GM12864 (cell line): Measurements from ENCODE around the gene LRRTM4.

ENCODE experiments used
- DNase-seq: peaks from one replicate; pipeline ENCODE4 v3.0.0-alpha.2; 2011; ENCODE audit warnings: low read depth
- H3K4me3 ChIP-seq: 2 replicates; pipeline ENCODE4 v1.5.1; 2011; ENCODE audit warnings: mild to moderate bottlenecking, low read depth, low read length, control low read depth
- TF ChIP-seq, protein P1 (sequence below): IDR thresholded peaks from 2 replicates; pipeline ENCODE4 v1.5.1; 2011; ENCODE audit warnings: low read depth, mild to moderate bottlenecking, moderate library complexity, low read length, control low read depth, inconsistent platforms; ENCODE audit errors: missing control alignments

LRRTM4 gene

DNA sequence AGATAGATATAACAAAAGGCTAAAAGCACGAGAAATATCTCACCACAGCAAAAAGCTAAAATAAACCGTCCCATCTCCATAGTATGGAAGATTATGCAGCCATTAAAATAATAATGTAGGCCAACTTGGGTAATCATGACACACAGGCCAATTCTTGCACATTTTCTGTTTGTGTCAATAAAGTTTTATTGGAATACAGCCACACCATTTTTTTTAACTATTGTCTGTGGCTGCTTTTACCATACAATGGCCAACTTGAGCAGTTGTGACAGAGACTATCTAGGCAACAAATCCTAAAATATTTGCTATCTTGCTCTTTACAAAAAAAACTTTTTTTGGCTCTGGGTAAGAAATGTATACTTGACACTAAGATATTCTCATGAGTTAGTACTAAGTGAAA, 212.5 kb downstream of the LRRTM4 start:
- no peak for DNase-seq
- H3K4me3 ChIP-seq, result no peak overlapping the region
- TF ChIP-seq, protein P1, sequence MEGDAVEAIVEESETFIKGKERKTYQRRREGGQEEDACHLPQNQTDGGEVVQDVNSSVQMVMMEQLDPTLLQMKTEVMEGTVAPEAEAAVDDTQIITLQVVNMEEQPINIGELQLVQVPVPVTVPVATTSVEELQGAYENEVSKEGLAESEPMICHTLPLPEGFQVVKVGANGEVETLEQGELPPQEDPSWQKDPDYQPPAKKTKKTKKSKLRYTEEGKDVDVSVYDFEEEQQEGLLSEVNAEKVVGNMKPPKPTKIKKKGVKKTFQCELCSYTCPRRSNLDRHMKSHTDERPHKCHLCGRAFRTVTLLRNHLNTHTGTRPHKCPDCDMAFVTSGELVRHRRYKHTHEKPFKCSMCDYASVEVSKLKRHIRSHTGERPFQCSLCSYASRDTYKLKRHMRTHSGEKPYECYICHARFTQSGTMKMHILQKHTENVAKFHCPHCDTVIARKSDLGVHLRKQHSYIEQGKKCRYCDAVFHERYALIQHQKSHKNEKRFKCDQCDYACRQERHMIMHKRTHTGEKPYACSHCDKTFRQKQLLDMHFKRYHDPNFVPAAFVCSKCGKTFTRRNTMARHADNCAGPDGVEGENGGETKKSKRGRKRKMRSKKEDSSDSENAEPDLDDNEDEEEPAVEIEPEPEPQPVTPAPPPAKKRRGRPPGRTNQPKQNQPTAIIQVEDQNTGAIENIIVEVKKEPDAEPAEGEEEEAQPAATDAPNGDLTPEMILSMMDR, result no peak

DNA sequence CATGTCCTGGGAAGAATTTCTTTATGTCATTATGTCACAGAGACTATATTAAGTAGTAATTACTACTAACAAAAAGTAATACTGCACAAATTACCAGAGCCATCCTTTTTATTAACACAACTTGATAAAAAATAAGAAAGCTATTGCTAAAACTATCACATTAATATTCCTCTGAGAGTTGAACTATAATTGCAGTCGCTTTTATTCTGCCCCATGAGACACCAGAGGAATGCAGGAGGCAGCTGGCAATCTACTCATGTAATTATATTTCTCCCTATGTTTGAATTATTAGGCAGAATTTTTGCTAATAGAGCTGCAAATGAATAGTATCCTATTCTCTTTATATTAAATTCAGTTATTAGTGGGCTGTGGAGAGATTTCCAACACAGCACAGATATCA, 220.7 kb downstream of the LRRTM4 start:
- H3K4me3 ChIP-seq, result no peak overlapping the region
- DNase-seq, result no peak
- TF ChIP-seq, protein P1, result no peak

DNA sequence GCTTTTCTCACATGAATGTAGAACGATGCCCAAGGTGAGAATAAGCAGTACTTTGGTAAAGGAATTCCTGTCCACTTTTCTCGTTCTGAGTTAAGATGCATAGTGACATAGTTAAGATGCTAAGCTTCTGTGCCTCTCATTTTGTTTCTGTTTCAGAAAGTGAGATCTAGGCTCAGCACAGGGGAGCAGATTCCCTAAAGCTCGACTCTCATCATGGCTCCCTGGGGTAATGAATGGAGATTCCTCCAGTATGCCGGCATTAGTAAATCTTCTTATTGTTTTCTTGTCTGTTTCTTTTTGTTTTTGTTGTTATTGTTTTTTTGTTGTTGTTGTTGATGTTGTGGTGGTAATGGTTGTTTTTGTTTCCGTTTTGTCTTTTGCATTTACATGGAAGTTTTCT, 225.4 kb downstream of the LRRTM4 start:
- DNase-seq, result no peak
- TF ChIP-seq, protein P1, result no peak
- no peak overlapping the region for H3K4me3 ChIP-seq

DNA sequence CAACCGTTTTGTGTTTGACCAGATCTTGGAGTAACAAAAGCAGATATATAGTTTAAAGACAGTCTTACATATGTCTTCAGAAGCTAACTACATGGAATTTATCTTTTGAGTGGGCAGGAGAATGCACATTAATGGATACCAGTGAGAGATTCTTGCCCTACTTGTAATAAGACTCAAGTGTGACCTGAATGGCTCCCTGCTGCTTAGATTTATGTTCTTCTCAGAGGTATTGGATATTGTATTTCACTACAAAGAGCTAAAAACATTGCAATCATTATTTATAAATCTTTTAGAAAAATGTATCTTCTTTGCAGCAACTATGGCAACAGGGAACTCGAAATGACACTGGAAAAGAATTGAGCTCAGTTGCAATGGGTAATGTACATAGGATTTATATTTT, 227.7 kb downstream of the LRRTM4 start:
- no peak overlapping the region for H3K4me3 ChIP-seq
- DNase-seq, result no peak
- TF ChIP-seq, protein P1, result no peak

- TF ChIP-seq, protein P1, result no peak
These were observed 237.8 kb downstream of the LRRTM4 start for GRCh38 chr2:77284353-77284752.

DNA sequence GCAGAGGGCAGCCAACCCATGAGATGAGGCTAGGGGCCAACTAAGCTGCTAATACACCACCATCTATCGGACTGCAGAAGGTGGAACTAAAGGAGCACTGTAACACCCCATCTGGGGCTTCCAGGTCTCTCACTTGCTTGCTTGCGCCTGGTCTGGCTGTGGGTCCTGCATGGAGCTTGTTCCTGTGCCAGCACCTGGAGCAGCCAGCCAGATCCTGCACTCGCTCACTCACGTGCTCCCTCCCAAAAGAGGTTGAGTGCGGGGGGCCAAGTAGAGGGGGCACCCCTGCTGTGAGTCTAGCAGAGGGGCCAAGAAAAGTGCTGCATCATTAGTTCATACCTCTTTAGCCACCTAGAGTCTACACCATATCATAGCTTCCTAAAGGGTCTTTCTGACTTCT, 250.9 kb downstream of the LRRTM4 start:
- no peak for DNase-seq
- no peak overlapping the region for H3K4me3 ChIP-seq
- TF ChIP-seq, protein P1, result no peak

More at GRCh38 chr2:77284353-77284752, 237.8 kb downstream of the LRRTM4 start:
- DNase-seq, result no peak
- H3K4me3 ChIP-seq, result no peak overlapping the region

DNA sequence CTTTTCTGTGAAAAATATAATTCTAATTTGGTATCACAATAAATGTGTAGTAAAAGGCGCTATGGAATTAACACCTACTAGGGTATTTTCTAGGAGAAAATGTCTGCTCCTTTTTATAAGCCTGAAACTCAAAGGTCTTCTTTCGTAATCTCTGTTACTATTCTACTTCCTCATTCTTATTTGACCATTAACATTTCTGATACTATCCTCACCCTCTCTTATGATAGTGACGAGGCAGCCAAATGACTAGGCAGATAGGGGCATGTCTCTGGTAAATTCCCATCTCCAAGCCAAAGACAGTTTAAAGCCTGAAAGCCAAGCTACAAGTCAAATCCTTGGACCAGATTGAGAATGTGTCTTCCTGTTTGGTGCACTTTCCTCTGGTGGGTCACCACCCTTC, 251.7 kb downstream of the LRRTM4 start:
- TF ChIP-seq, protein P1, result no peak
- DNase-seq, result no peak
- no peak overlapping the region for H3K4me3 ChIP-seq
